OCI-LY1 (cell line): Measurements from ENCODE around the gene BHLHE23.

Experiments
- H2AFZ ChIP-seq: fragments of 200-600 bp; sonication (generic), shearing (Covaris generic); 2 replicates; pipeline ENCODE4 v1.6.0; 2014; ENCODE audit warnings: antibody characterized with exemption, mild to moderate bottlenecking, low read length
- H3F3A ChIP-seq: fragments of 200-600 bp; sonication (generic), shearing (Covaris generic); 2 replicates; pipeline ENCODE4 v1.6.0; 2014; ENCODE audit warnings: mild to moderate bottlenecking, antibody characterized with exemption, low read length, moderate library complexity; ENCODE audit not compliant: insufficient read depth
- H3K27ac ChIP-seq: fragments of 200-600 bp; sonication (generic); 2 replicates; pipeline ENCODE4 v1.5.1; 2014; ENCODE audit warnings: low read length, mixed run types, mild to moderate bottlenecking, low read depth; ENCODE audit not compliant: poor library complexity, severe bottlenecking
- H3K27me3 ChIP-seq: fragments of 200-600 bp; sonication (generic); 2 replicates; pipeline ENCODE4 v1.6.0; 2014; ENCODE audit warnings: antibody characterized with exemption, mild to moderate bottlenecking, low read length, moderate library complexity; ENCODE audit not compliant: insufficient read depth
- H3K36me3 ChIP-seq: fragments of 200-600 bp; sonication (generic); 2 replicates; pipeline ENCODE4 v1.6.1; 2014; ENCODE audit warnings: mild to moderate bottlenecking, antibody characterized with exemption, low read length, moderate library complexity, mixed read lengths; ENCODE audit not compliant: insufficient read depth
- H3K4me1 ChIP-seq: fragments of 200-600 bp; sonication (generic); 2 replicates; pipeline ENCODE4 v1.5.1; 2014; ENCODE audit warnings: mild to moderate bottlenecking, low read length, moderate library complexity; ENCODE audit not compliant: insufficient read depth, severe bottlenecking
- H3K4me2 ChIP-seq: fragments of 200-600 bp; sonication (generic), shearing (Covaris generic); 2 replicates; pipeline ENCODE4 v1.6.1; 2014; ENCODE audit warnings: low read length
- H3K4me3 ChIP-seq: fragments of 200-600 bp; sonication (generic); 2 replicates; pipeline ENCODE4 v1.5.1; 2014; ENCODE audit warnings: low read length, low read depth, mild to moderate bottlenecking, mixed read lengths; ENCODE audit not compliant: poor library complexity, severe bottlenecking
- H3K79me2 ChIP-seq: fragments of 200-600 bp; shearing (Covaris generic); 2 replicates; pipeline ENCODE4 v1.6.1; 2016; ENCODE audit warnings: mixed run types, low read length, mixed read lengths; ENCODE audit not compliant: insufficient read depth
- H3K9ac ChIP-seq: fragments of 200-600 bp; sonication (generic), shearing (Covaris generic); 2 replicates; pipeline ENCODE4 v1.6.1; 2014; ENCODE audit warnings: mild to moderate bottlenecking, low read length, mixed read lengths
- H3K9me2 ChIP-seq: fragments of 200-600 bp; sonication (generic), shearing (Covaris generic); 2 replicates; pipeline ENCODE4 v1.6.1; 2014; ENCODE audit warnings: low read depth, mild to moderate bottlenecking, low read length, mixed read lengths
- H3K9me3 ChIP-seq: fragments of 200-600 bp; shearing (Covaris generic); 2 replicates; pipeline ENCODE4 v1.6.1; 2014; ENCODE audit warnings: low read length, mixed read lengths
- H4K20me1 ChIP-seq: fragments of 200-600 bp; sonication (generic), shearing (Covaris generic); 2 replicates; pipeline ENCODE4 v1.6.0; 2016; ENCODE audit warnings: mild to moderate bottlenecking, low read length; ENCODE audit not compliant: insufficient read depth
- CTCF ChIP-seq: fragments of 200-600 bp; sonication (generic), shearing (Covaris generic); IDR thresholded peaks from 2 replicates; pipeline ENCODE4 v1.5.1; 2017; ENCODE audit warnings: mild to moderate bottlenecking, antibody characterized with exemption, low read length, moderate library complexity, mixed read lengths
- EZH2 ChIP-seq: fragments of 200-600 bp; sonication (generic), shearing (Covaris generic); IDR thresholded peaks from 2 replicates; pipeline ENCODE4 v1.8.0; 2017; ENCODE audit warnings: borderline replicate concordance, mixed run types, mild to moderate bottlenecking, antibody characterized with exemption, low read length, moderate library complexity, mixed read lengths

Gene BHLHE23

GRCh38 chr20:63016514-63017075 is 9.8 kb upstream of the BHLHE23 start:
- H3K27me3 ChIP-seq, result peaks cover 34% of the 10 kb centered on the region; the same call in 1 of the 2 replicates
- peaks cover 3% of the 10 kb centered on the region; the same call in 1 of the 2 replicates for H3K36me3 ChIP-seq
- H3K4me1 ChIP-seq, result no peaks in the 10 kb centered on the region
- peaks cover 20% of the 10 kb centered on the region for H3K9me3 ChIP-seq
- H3K9me2 ChIP-seq, result no peaks in the 10 kb centered on the region
- H3F3A ChIP-seq, result no peaks in the 10 kb centered on the region
- no peak overlapping the region for H2AFZ ChIP-seq
- no peak overlapping the region for H3K9ac ChIP-seq
- no peak overlapping the region for H3K4me2 ChIP-seq
- H4K20me1 ChIP-seq, result no peaks in the 10 kb centered on the region
- H3K4me3 ChIP-seq, result no peak overlapping the region
- TF ChIP-seq EZH2, result no peak
- TF ChIP-seq CTCF, result no peak
- no peaks in the 10 kb centered on the region for H3K79me2 ChIP-seq
- H3K27ac ChIP-seq, result no peak overlapping the region

GRCh38 chr20:63015662-63016361 is 9.0 kb upstream of the BHLHE23 start:
- Histone ChIP-seq H3K27ac (no peak overlapping the region), H3K79me2 (no peaks in the 10 kb centered on the region), H3K9me2 (no peaks in the 10 kb centered on the region), H3K36me3 (peaks cover 3% of the 10 kb centered on the region; the same call in 1 of the 2 replicates), H3K27me3 (peaks cover 37% of the 10 kb centered on the region; the same call in 1 of the 2 replicates), H3F3A (no peaks in the 10 kb centered on the region), H4K20me1 (no peaks in the 10 kb centered on the region), H3K9ac (no peak overlapping the region), H3K4me1 (peaks cover 3% of the 10 kb centered on the region), H2AFZ (no peak overlapping the region), H3K4me2 (no peak overlapping the region), H3K9me3 (peaks cover 21% of the 10 kb centered on the region), H3K4me3 (no peak overlapping the region)
- TF ChIP-seq CTCF (no peak), EZH2 (no peak)

- Histone ChIP-seq H3K36me3 (peaks cover 3% of the 10 kb centered on the region; the same call in 1 of the 2 replicates), H3K27ac (no peak overlapping the region), H4K20me1 (no peaks in the 10 kb centered on the region), H3F3A (no peaks in the 10 kb centered on the region), H2AFZ (no peak overlapping the region), H3K9me3 (peaks cover 21% of the 10 kb centered on the region), H3K4me1 (peaks cover 9% of the 10 kb centered on the region), H3K4me2 (no peak overlapping the region), H3K9ac (no peak overlapping the region), H3K79me2 (no peaks in the 10 kb centered on the region), H3K9me2 (no peaks in the 10 kb centered on the region), H3K4me3 (no peak overlapping the region), H3K27me3 (peaks cover 31% of the 10 kb centered on the region; the same call in 1 of the 2 replicates)
- no peak for TF ChIP-seq CTCF
- no peak for TF ChIP-seq EZH2
Measured at GRCh38 chr20:63015147-63015661, 8.4 kb upstream of the BHLHE23 start.
